Mammary epithelial cell (primary cell): Measurements from ENCODE around the gene CDC42EP2.

Experiments
- EZH2 ChIP-seq: IDR thresholded peaks from 2 replicates; pipeline ENCODE4 v1.6.1; 2012; ENCODE audit warnings: low read length, inconsistent platforms, borderline replicate concordance
- TF ChIP-seq, protein P1 (sequence below), 2 donors: IDR thresholded peaks in 1 of 2; conservative IDR thresholded peaks in 1 of 2; 2 replicates each; pipeline ENCODE4 v1.5.1; 2011 to 2012; ENCODE audit warnings: inconsistent platforms in 2 of 2, low read length in 2 of 2, mild to moderate bottlenecking in 2 of 2, control low read depth in 1 of 2, low read depth in 1 of 2; ENCODE audit not compliant: insufficient read depth in 1 of 2; ENCODE audit errors: extremely low read depth in 1 of 2

DNA sequence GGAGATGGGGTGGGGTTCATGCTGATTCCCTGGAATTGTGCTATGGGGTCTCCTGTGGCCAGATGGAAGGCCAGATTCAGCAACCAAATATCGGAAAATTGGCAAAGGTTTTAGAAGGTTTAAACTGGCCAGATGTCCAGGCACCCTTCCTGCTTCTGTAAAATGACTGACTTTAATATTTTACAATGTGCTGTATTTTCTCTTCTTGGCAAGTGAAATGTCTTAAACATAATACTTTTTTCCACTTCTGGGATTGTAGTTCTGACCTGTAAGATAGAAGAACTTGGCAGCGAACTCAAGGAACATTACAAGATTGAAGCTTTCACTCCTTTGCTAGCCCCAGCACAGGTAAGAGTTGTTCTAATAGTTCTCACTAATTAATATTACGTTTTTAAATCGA is 35.4 kb upstream of the CDC42EP2 start:
- TF ChIP-seq, protein P1, sequence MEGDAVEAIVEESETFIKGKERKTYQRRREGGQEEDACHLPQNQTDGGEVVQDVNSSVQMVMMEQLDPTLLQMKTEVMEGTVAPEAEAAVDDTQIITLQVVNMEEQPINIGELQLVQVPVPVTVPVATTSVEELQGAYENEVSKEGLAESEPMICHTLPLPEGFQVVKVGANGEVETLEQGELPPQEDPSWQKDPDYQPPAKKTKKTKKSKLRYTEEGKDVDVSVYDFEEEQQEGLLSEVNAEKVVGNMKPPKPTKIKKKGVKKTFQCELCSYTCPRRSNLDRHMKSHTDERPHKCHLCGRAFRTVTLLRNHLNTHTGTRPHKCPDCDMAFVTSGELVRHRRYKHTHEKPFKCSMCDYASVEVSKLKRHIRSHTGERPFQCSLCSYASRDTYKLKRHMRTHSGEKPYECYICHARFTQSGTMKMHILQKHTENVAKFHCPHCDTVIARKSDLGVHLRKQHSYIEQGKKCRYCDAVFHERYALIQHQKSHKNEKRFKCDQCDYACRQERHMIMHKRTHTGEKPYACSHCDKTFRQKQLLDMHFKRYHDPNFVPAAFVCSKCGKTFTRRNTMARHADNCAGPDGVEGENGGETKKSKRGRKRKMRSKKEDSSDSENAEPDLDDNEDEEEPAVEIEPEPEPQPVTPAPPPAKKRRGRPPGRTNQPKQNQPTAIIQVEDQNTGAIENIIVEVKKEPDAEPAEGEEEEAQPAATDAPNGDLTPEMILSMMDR (conservative IDR thresholded peaks at IDR 0.05 in 1 of 2, IDR thresholded peaks at IDR 0.05 in 1 of 2; ENCODE audit: extremely low read depth in 1 of 2, insufficient read depth in 1 of 2, low read depth in 1 of 2, low read length in 2 of 2), result no peak
- no peak for TF ChIP-seq EZH2
